H9 (cell line): ENCODE results near the gene TBL1Y. TPM values are rescaled to one million over a fixed set of nuclear protein-coding genes. Genes with fewer than 3 reads are reported as not detected.

Experiments used
- DNase-seq: peaks from one replicate; pipeline ENCODE4 v3.0.0-alpha.2; 2017
- H2AFZ ChIP-seq: one replicate; pipeline ENCODE4 v1.6.1; 2013; ENCODE audit warnings: mild to moderate bottlenecking, low read length, control low read depth, moderate library complexity
- H2AK5ac ChIP-seq: 2 replicates; pipeline ENCODE4 v1.6.1; 2013; ENCODE audit warnings: low read length, control low read depth, mixed read lengths; ENCODE audit not compliant: insufficient read length
- H2BK120ac ChIP-seq: one replicate; pipeline ENCODE4 v1.6.1; 2013; ENCODE audit warnings: low read depth, mild to moderate bottlenecking, low read length, control low read depth, inconsistent platforms; ENCODE audit not compliant: poor library complexity, severe bottlenecking
- H2BK12ac ChIP-seq: 2 replicates; pipeline ENCODE4 v1.6.1; 2013; ENCODE audit warnings: low read length, control low read depth, mixed read lengths, low read depth; ENCODE audit not compliant: insufficient read length
- H2BK15ac ChIP-seq: 2 replicates; pipeline ENCODE4 v1.6.1; 2013; ENCODE audit warnings: low read depth, low read length, control low read depth
- H2BK20ac ChIP-seq: one replicate; pipeline ENCODE4 v1.6.1; 2013; ENCODE audit warnings: low read depth, mild to moderate bottlenecking, low read length, control low read depth, inconsistent platforms; ENCODE audit not compliant: poor library complexity, severe bottlenecking
- H2BK5ac ChIP-seq: 2 replicates; pipeline ENCODE4 v1.6.1; 2013; ENCODE audit warnings: low read length, control low read depth, mixed read lengths; ENCODE audit not compliant: insufficient read length
- H3K14ac ChIP-seq: 2 replicates; pipeline ENCODE4 v1.6.1; 2013; ENCODE audit warnings: low read length, control low read depth; ENCODE audit not compliant: insufficient read depth
- H3K18ac ChIP-seq: 2 replicates; pipeline ENCODE4 v1.6.1; 2013; ENCODE audit warnings: low read depth, mild to moderate bottlenecking, mixed read lengths, low read length, control low read depth; ENCODE audit not compliant: insufficient read length
- H3K23ac ChIP-seq: 2 replicates; pipeline ENCODE4 v1.6.1; 2013; ENCODE audit warnings: low read length, control low read depth, mixed read lengths, low read depth; ENCODE audit not compliant: insufficient read length
- H3K23me2 ChIP-seq: 2 replicates; pipeline ENCODE4 v1.6.1; 2013; ENCODE audit warnings: low read depth, mild to moderate bottlenecking, mixed read lengths, low read length, control low read depth; ENCODE audit not compliant: insufficient read length, poor library complexity, severe bottlenecking
- H3K27ac ChIP-seq: 2 replicates; pipeline ENCODE4 v1.5.1; 2013; ENCODE audit warnings: low read length, control low read depth, mixed read lengths, low read depth; ENCODE audit not compliant: insufficient read length
- H3K27me3 ChIP-seq: 2 replicates; pipeline ENCODE4 v1.6.1; 2013; ENCODE audit warnings: low read length, control low read depth, inconsistent platforms; ENCODE audit not compliant: insufficient read depth
- H3K4ac ChIP-seq: 2 replicates; pipeline ENCODE4 v1.6.1; 2013; ENCODE audit warnings: low read depth, mild to moderate bottlenecking, control low read depth, inconsistent platforms, low read length, moderate library complexity
- H3K4me1 ChIP-seq: 2 replicates; pipeline ENCODE4 v1.6.1; 2013; ENCODE audit warnings: low read length, control low read depth, inconsistent platforms; ENCODE audit not compliant: insufficient read depth
- H3K4me2 ChIP-seq: 2 replicates; pipeline ENCODE4 v1.6.1; 2013; ENCODE audit warnings: low read length, control low read depth, mixed read lengths; ENCODE audit not compliant: insufficient read length, insufficient read depth
- H3K56ac ChIP-seq: 2 replicates; pipeline ENCODE4 v1.6.1; 2013; ENCODE audit warnings: low read depth, mild to moderate bottlenecking, mixed read lengths, low read length, control low read depth; ENCODE audit not compliant: insufficient read length
- H3K79me1 ChIP-seq: 2 replicates; pipeline ENCODE4 v1.6.1; 2013; ENCODE audit warnings: low read depth, mild to moderate bottlenecking, moderate library complexity, low read length, control low read depth, inconsistent platforms; ENCODE audit not compliant: insufficient read depth, poor library complexity, severe bottlenecking
- H3K79me2 ChIP-seq: 2 replicates; pipeline ENCODE4 v1.6.1; 2013; ENCODE audit warnings: low read length, control low read depth, inconsistent platforms; ENCODE audit not compliant: insufficient read depth
- H3K9ac ChIP-seq: 2 replicates; pipeline ENCODE4 v1.6.1; 2013; ENCODE audit warnings: low read length, control low read depth, mixed read lengths; ENCODE audit not compliant: insufficient read length; ENCODE audit errors: extremely low read depth
- H3K9me3 ChIP-seq: one replicate; pipeline ENCODE4 v1.6.1; 2013; ENCODE audit warnings: low read depth, low read length, inconsistent platforms; ENCODE audit not compliant: control insufficient read depth
- H3T11ph ChIP-seq: one replicate; pipeline ENCODE4 v1.6.1; 2013; ENCODE audit warnings: mild to moderate bottlenecking, low read length, control low read depth, inconsistent platforms
- H4K20me1 ChIP-seq: one replicate; pipeline ENCODE4 v1.6.1; 2013; ENCODE audit not compliant: control insufficient read depth, insufficient read length, insufficient read depth
- H4K5ac ChIP-seq: 2 replicates; pipeline ENCODE4 v1.6.1; 2013; ENCODE audit warnings: low read depth, mild to moderate bottlenecking, mixed read lengths, low read length, control low read depth; ENCODE audit not compliant: insufficient read length
- H4K8ac ChIP-seq: replicated peaks from 2 replicates; pipeline ENCODE4 v1.6.1; 2013; ENCODE audit warnings: low read length, control low read depth, mixed read lengths, low read depth; ENCODE audit not compliant: insufficient read length
- H4K91ac ChIP-seq: 2 replicates; pipeline ENCODE4 v1.6.1; 2013; ENCODE audit warnings: low read depth, mild to moderate bottlenecking, moderate library complexity, mixed read lengths, low read length, control low read depth; ENCODE audit not compliant: insufficient read length
- H3K27ac Mint-ChIP-seq, 3 experiments: 2 replicates in 2 of 3; 3 replicates in 1 of 3; pipeline ENCODE4 v1.8.0; 2020 to 2021; ENCODE audit warnings: mixed read lengths in 3 of 3, mild to moderate bottlenecking in 1 of 3, moderate library complexity in 1 of 3
- H3K27me3 Mint-ChIP-seq: 2 replicates; pipeline ENCODE4 v1.8.0; 2021; ENCODE audit warnings: low read depth, mild to moderate bottlenecking, moderate library complexity, mixed read lengths
- H3K36me3 Mint-ChIP-seq, 3 experiments: 2 replicates in 2 of 3; 3 replicates in 1 of 3; pipeline ENCODE4 v1.8.0; 2020 to 2021; ENCODE audit warnings: low read depth in 3 of 3, mixed read lengths in 3 of 3; ENCODE audit not compliant: insufficient read depth in 1 of 3
- H3K4me1 Mint-ChIP-seq, 2 experiments: 2 replicates each; pipeline ENCODE4 v1.8.0; 2020; ENCODE audit warnings: mixed read lengths in 2 of 2
- H3K4me3 Mint-ChIP-seq, 2 experiments: 2 replicates in 1 of 2; 3 replicates in 1 of 2; pipeline ENCODE4 v1.8.0; 2020 to 2021; ENCODE audit warnings: mild to moderate bottlenecking in 2 of 2, mixed read lengths in 2 of 2, moderate library complexity in 1 of 2
- H3K9me3 Mint-ChIP-seq, 2 experiments: 2 replicates in 1 of 2; 3 replicates in 1 of 2; pipeline ENCODE4 v1.8.0; 2020; ENCODE audit warnings: mild to moderate bottlenecking in 2 of 2, mixed read lengths in 2 of 2, moderate library complexity in 1 of 2
- WGBS: extraction: QIAGEN DNeasy Blood & Tissue Kit; methylation state at CpG from one replicate; pipeline ENCODE4 v1.1.7; 2013; ENCODE audit warnings: missing lambda C conversion rate, low lambda C conversion rate, mixed read lengths; ENCODE audit not compliant: insufficient read length; ENCODE audit errors: extremely low coverage; 5-methylcytosine and 5-hydroxymethylcytosine counted together
- total RNA-seq: library from RNA; stranded (reverse); gene quantifications from 2 replicates; pipeline ENCODE4 v1.2.1, GENCODE V29; 2021
- TF ChIP-seq, protein P1 (sequence below): fragments of 200-600 bp; sonication (generic); conservative IDR thresholded peaks from 3 replicates; pipeline ENCODE4 v1.8.0; 2021; ENCODE audit warnings: antibody characterized with exemption, mild to moderate bottlenecking

The TBL1Y gene
- total RNA-seq, 1 experiment from 2014 or later = not detected

DNA sequence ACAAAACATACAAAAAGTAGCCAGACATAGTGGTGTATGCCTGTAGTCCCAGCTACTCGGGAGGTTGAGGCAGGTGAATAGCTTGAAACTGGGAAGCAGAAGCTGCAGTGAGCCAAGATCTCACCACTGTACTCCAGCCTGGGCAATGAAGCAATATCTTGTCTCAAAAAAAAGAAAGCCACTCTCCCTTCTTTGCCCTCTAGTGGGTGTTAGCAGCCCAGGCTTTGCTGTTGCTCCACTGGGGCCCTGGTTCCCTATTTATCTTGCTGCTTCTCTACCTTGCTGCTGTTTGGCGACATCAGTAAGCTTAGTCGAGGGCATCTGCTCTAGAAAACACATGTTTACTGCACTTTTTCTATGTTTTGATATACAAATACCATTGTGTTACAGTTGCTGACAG, 189.2 kb downstream of the TBL1Y start:
- Histone ChIP-seq H3K4me1 (no peaks in the 10 kb centered on the region), H3K14ac (no peak overlapping the region), H3T11ph (no peak overlapping the region), H3K4me2 (no peak overlapping the region), H3K56ac (no peak overlapping the region), H2BK20ac (no peak overlapping the region), H3K79me2 (no peaks in the 10 kb centered on the region), H3K79me1 (no peaks in the 10 kb centered on the region), H2BK15ac (no peak overlapping the region), H2AFZ (no peak overlapping the region), H3K23me2 (no peaks in the 10 kb centered on the region), H2AK5ac (no peak overlapping the region), H2BK120ac (no peak overlapping the region), H2BK12ac (no peak overlapping the region), H3K18ac (no peak overlapping the region), H4K5ac (no peak overlapping the region), H2BK5ac (no peak overlapping the region), H3K4ac (no peak overlapping the region), H3K27ac (no peak overlapping the region), H3K23ac (no peak overlapping the region), H4K8ac (no peak overlapping the region), H3K27me3 (no peaks in the 10 kb centered on the region), H4K20me1 (no peaks in the 10 kb centered on the region), H4K91ac (no peak overlapping the region), H3K9me3 (no peaks in the 10 kb centered on the region), H3K9ac (no peak overlapping the region)
- TF ChIP-seq, protein P1, sequence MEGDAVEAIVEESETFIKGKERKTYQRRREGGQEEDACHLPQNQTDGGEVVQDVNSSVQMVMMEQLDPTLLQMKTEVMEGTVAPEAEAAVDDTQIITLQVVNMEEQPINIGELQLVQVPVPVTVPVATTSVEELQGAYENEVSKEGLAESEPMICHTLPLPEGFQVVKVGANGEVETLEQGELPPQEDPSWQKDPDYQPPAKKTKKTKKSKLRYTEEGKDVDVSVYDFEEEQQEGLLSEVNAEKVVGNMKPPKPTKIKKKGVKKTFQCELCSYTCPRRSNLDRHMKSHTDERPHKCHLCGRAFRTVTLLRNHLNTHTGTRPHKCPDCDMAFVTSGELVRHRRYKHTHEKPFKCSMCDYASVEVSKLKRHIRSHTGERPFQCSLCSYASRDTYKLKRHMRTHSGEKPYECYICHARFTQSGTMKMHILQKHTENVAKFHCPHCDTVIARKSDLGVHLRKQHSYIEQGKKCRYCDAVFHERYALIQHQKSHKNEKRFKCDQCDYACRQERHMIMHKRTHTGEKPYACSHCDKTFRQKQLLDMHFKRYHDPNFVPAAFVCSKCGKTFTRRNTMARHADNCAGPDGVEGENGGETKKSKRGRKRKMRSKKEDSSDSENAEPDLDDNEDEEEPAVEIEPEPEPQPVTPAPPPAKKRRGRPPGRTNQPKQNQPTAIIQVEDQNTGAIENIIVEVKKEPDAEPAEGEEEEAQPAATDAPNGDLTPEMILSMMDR = no peak
- Mint-ChIP-seq H3K9me3 (no peaks in the 10 kb centered on the region), H3K36me3 (no peaks in the 10 kb centered on the region), H3K27me3 (no peaks in the 10 kb centered on the region), H3K4me3 (no peak overlapping the region), H3K4me1 (no peaks in the 10 kb centered on the region), H3K27ac (no peak overlapping the region)
- no peak for DNase-seq
- no CpG with 5 or more reads among the region's 3 CpGs for WGBS
